Measurements from ENCODE around the gene CATSPERZ.

- TF ChIP-seq CTCF (IDR thresholded peaks at IDR 0.05) (no peak), POLR2A (IDR thresholded peaks at IDR 0.05) (no peak), EP300 (IDR thresholded peaks at IDR 0.05) (no peak), POLR2AphosphoS5 (IDR thresholded peaks at IDR 0.05) (no peak)
Measured at GRCh38 chr11:64256300-64256699, 43.9 kb upstream of the CATSPERZ start.
